ENCODE measurements around the gene SLC9A3.
A peak's percentile ranks its signal among the peaks of the same experiment; 100 is the strongest.

The SLC9A3 gene

GRCh38 chr5:531101-531748 lies 7.0 kb upstream of the SLC9A3 start:
- Histone ChIP-seq H3K4me3 (ENCODE audit: low read length in 2 of 2) (no peak overlapping the region), H3K23ac (ENCODE audit: low read depth, low read length, poor library complexity) (peak overlapping the region; percentile 17)
- WGBS, 2 donors (ENCODE audit: extremely low coverage in 2 of 2, insufficient read length in 2 of 2, insufficient replicate concordance in 1 of 2): no CpG with 5 or more reads among the region's 25 CpGs

GRCh38 chr5:530001-530955 lies 6.0 kb upstream of the SLC9A3 start:
- peak overlapping the region; percentile 73 for H3K23ac ChIP-seq (ENCODE audit: low read depth, low read length, poor library complexity)
- H3K4me3 ChIP-seq (ENCODE audit: low read length in 2 of 2): no peak overlapping the region
- H3K79me1 ChIP-seq (ENCODE audit: low read depth, low read length): no peaks in the 10 kb centered on the region
- DNase-seq (ENCODE audit: low spot score): no peak
- H2AK5ac ChIP-seq (ENCODE audit: low read depth, low read length): no peak overlapping the region
- peak overlapping the region; percentile 49 for H2BK15ac ChIP-seq (ENCODE audit: low read length)
- H3K4ac ChIP-seq (ENCODE audit: low read length): no peak overlapping the region
- no peak overlapping the region for H3K27ac ChIP-seq (replicated peaks; ENCODE audit: low read length)
- no peak overlapping the region for H2BK5ac ChIP-seq (ENCODE audit: low read length)
- no peak overlapping the region for H2AFZ ChIP-seq (ENCODE audit: low read length)
- H4K8ac ChIP-seq (ENCODE audit: low read depth, low read length): no peak overlapping the region
- H3K9ac ChIP-seq (ENCODE audit: low read depth, low read length, poor library complexity): no peak overlapping the region
- H3K36me3 ChIP-seq (replicated peaks in 1 of 2; ENCODE audit: control insufficient read depth in 2 of 2, insufficient read depth in 2 of 2, low read length in 2 of 2): no peaks in the 10 kb centered on the region
- H4K91ac ChIP-seq (ENCODE audit: low read depth, low read length, poor library complexity): no peak overlapping the region
- H3K4me1 ChIP-seq (ENCODE audit: control insufficient read depth in 2 of 2, insufficient read depth in 1 of 2, low read depth in 1 of 2, low read length in 2 of 2): peaks cover 12 to 29% of the 10 kb centered on the region in 2 donors
- H2BK12ac ChIP-seq (ENCODE audit: low read length): no peak overlapping the region
- no peak overlapping the region for H2BK120ac ChIP-seq (ENCODE audit: low read depth, low read length)
- no peak overlapping the region for H3K18ac ChIP-seq (ENCODE audit: low read length)
- H3K4me2 ChIP-seq (ENCODE audit: insufficient read depth, low read length, poor library complexity, severe bottlenecking): no peak overlapping the region
- no CpG with 5 or more reads among the region's 24 CpGs for WGBS, 2 donors (ENCODE audit: extremely low coverage in 2 of 2, insufficient read length in 2 of 2, insufficient replicate concordance in 1 of 2)
- H3K9me3 ChIP-seq (replicated peaks in 1 of 2; ENCODE audit: control insufficient read depth in 2 of 2, insufficient read depth in 1 of 2, low read depth in 1 of 2, low read length in 2 of 2): peaks cover 0 to 3% of the 10 kb centered on the region in 2 donors
- H3K14ac ChIP-seq (ENCODE audit: low read length): no peak overlapping the region
- peaks cover 23 to 92% (median 55%) of the 10 kb centered on the region in 3 experiments for H3K27me3 ChIP-seq (ENCODE audit: control insufficient read depth in 3 of 3, insufficient read depth in 3 of 3, low read depth in 1 of 3, low read length in 3 of 3)

More at GRCh38 chr5:531101-531748, 7.0 kb upstream of the SLC9A3 start:
- Histone ChIP-seq H2BK12ac (ENCODE audit: low read length) (peak overlapping the region; percentile 14), H3K9ac (ENCODE audit: low read depth, low read length, poor library complexity) (peak overlapping the region; percentile 66), H2BK5ac (ENCODE audit: low read length) (peak overlapping the region; percentile 78), H3K36me3 (replicated peaks in 1 of 2; ENCODE audit: control insufficient read depth in 2 of 2, insufficient read depth in 2 of 2, low read length in 2 of 2) (no peaks in the 10 kb centered on the region), H3K4me1 (ENCODE audit: control insufficient read depth in 2 of 2, insufficient read depth in 1 of 2, low read depth in 1 of 2, low read length in 2 of 2) (peaks cover 18 to 35% of the 10 kb centered on the region in 2 donors), H4K8ac (ENCODE audit: low read depth, low read length) (peak overlapping the region; percentile 29), H3K14ac (ENCODE audit: low read length) (peak overlapping the region; percentile 63), H3K79me1 (ENCODE audit: low read depth, low read length) (no peaks in the 10 kb centered on the region), H3K4me2 (ENCODE audit: insufficient read depth, low read length, poor library complexity, severe bottlenecking) (no peak overlapping the region), H3K9me3 (replicated peaks in 1 of 2; ENCODE audit: control insufficient read depth in 2 of 2, insufficient read depth in 1 of 2, low read depth in 1 of 2, low read length in 2 of 2) (no peaks in the 10 kb centered on the region), H2AFZ (ENCODE audit: low read length) (no peak overlapping the region), H3K4ac (ENCODE audit: low read length) (no peak overlapping the region), H2BK15ac (ENCODE audit: low read length) (no peak overlapping the region), H3K27me3 (ENCODE audit: control insufficient read depth in 3 of 3, insufficient read depth in 3 of 3, low read depth in 1 of 3, low read length in 3 of 3) (peaks cover 14 to 83% (median 46%) of the 10 kb centered on the region in 3 experiments), H3K27ac (replicated peaks; ENCODE audit: low read length) (no peak overlapping the region), H3K18ac (ENCODE audit: low read length) (peak overlapping the region; percentile 60), H2AK5ac (ENCODE audit: low read depth, low read length) (peak overlapping the region; percentile 65), H4K91ac (ENCODE audit: low read depth, low read length, poor library complexity) (no peak overlapping the region), H2BK120ac (ENCODE audit: low read depth, low read length) (no peak overlapping the region)
- DNase-seq (ENCODE audit: low spot score): no peak

GRCh38 chr5:528629-529511 lies 4.6 kb upstream of the SLC9A3 start:
- no peak overlapping the region for H3K4me2 ChIP-seq (ENCODE audit: insufficient read depth, low read length, poor library complexity, severe bottlenecking)
- H4K8ac ChIP-seq (ENCODE audit: low read depth, low read length): no peak overlapping the region
- no peak overlapping the region for H3K27ac ChIP-seq (replicated peaks; ENCODE audit: low read length)
- peaks cover 12 to 22% of the 10 kb centered on the region in 2 donors for H3K4me1 ChIP-seq (ENCODE audit: control insufficient read depth in 2 of 2, insufficient read depth in 1 of 2, low read depth in 1 of 2, low read length in 2 of 2)
- DNase-seq (ENCODE audit: low spot score): no peak
- no peak overlapping the region for H3K14ac ChIP-seq (ENCODE audit: low read length)
- peak overlapping the region; percentile 20 for H2AK5ac ChIP-seq (ENCODE audit: low read depth, low read length)
- no peak overlapping the region for H2BK12ac ChIP-seq (ENCODE audit: low read length)
- H3K23ac ChIP-seq (ENCODE audit: low read depth, low read length, poor library complexity): no peak overlapping the region
- no CpG with 5 or more reads among the region's 55 CpGs for WGBS, 2 donors (ENCODE audit: extremely low coverage in 2 of 2, insufficient read length in 2 of 2, insufficient replicate concordance in 1 of 2)
- H3K18ac ChIP-seq (ENCODE audit: low read length): no peak overlapping the region
- no peak overlapping the region for H2BK120ac ChIP-seq (ENCODE audit: low read depth, low read length)
- H3K9me3 ChIP-seq (replicated peaks in 1 of 2; ENCODE audit: control insufficient read depth in 2 of 2, insufficient read depth in 1 of 2, low read depth in 1 of 2, low read length in 2 of 2): peaks cover 0 to 3% of the 10 kb centered on the region in 2 donors
- H3K4me3 ChIP-seq (ENCODE audit: low read length in 2 of 2): no peak overlapping the region
- H3K79me1 ChIP-seq (ENCODE audit: low read depth, low read length): no peaks in the 10 kb centered on the region
- H3K36me3 ChIP-seq (replicated peaks in 1 of 2; ENCODE audit: control insufficient read depth in 2 of 2, insufficient read depth in 2 of 2, low read length in 2 of 2): no peaks in the 10 kb centered on the region
- no peak overlapping the region for H2AFZ ChIP-seq (ENCODE audit: low read length)
- H4K91ac ChIP-seq (ENCODE audit: low read depth, low read length, poor library complexity): no peak overlapping the region
- peaks cover 37 to 95% (median 69%) of the 10 kb centered on the region in 3 experiments for H3K27me3 ChIP-seq (ENCODE audit: control insufficient read depth in 3 of 3, insufficient read depth in 3 of 3, low read depth in 1 of 3, low read length in 3 of 3)
- no peak overlapping the region for H2BK15ac ChIP-seq (ENCODE audit: low read length)
- no peak overlapping the region for H3K4ac ChIP-seq (ENCODE audit: low read length)
- no peak overlapping the region for H2BK5ac ChIP-seq (ENCODE audit: low read length)
- H3K9ac ChIP-seq (ENCODE audit: low read depth, low read length, poor library complexity): no peak overlapping the region

Measured in neuronal stem cell (in vitro differentiated cells).